Neural cell (in vitro differentiated cells): ENCODE results near the gene EML5. TPM values are rescaled to one million over a fixed set of nuclear protein-coding genes. Genes with fewer than 3 reads are reported as not detected.

Experiments used
- H2AFZ ChIP-seq: fragments of 200-600, 300-800 bp; sonication (generic), shearing (Covaris generic); 2 replicates; pipeline ENCODE4 v1.6.0; 2014; ENCODE audit warnings: low read depth, mild to moderate bottlenecking, antibody characterized with exemption, low read length, moderate library complexity
- H3F3A ChIP-seq: fragments of 200-600 bp; shearing (Covaris generic); 2 replicates; pipeline ENCODE4 v1.6.1; 2016; ENCODE audit warnings: mild to moderate bottlenecking, moderate library complexity, mixed read lengths, antibody characterized with exemption, low read length; ENCODE audit not compliant: insufficient read depth, poor library complexity, severe bottlenecking
- H3K27ac ChIP-seq: fragments of 200-600, 300-800 bp; sonication (generic), shearing (Covaris generic); 2 replicates; pipeline ENCODE4 v1.5.1; 2014; ENCODE audit warnings: mild to moderate bottlenecking, low read length, moderate library complexity
- H3K27me3 ChIP-seq: fragments of 300-800, 200-600 bp; sonication (generic), shearing (Covaris generic); 2 replicates; pipeline ENCODE4 v1.6.0; 2014; ENCODE audit warnings: mild to moderate bottlenecking, low read depth, low read length, moderate library complexity; ENCODE audit not compliant: insufficient read depth
- H3K36me3 ChIP-seq: fragments of 300-800, 200-600 bp; sonication (generic), shearing (Covaris generic); 2 replicates; pipeline ENCODE4 v1.5.1; 2014; ENCODE audit warnings: mild to moderate bottlenecking, antibody characterized with exemption, low read length, moderate library complexity; ENCODE audit not compliant: insufficient read depth
- H3K4me2 ChIP-seq: fragments of 300-800, 200-600 bp; sonication (generic), shearing (Covaris generic); 2 replicates; pipeline ENCODE4 v1.6.0; 2014; ENCODE audit warnings: mild to moderate bottlenecking, low read length
- H3K4me3 ChIP-seq: fragments of 300-800, 200-600 bp; sonication (generic), shearing (Covaris generic); 2 replicates; pipeline ENCODE4 v1.5.1; 2014; ENCODE audit warnings: mild to moderate bottlenecking, low read length, moderate library complexity
- H3K79me2 ChIP-seq: fragments of 200-600 bp; shearing (Covaris generic); replicated peaks from 2 replicates; pipeline ENCODE4 v1.6.0; 2014; ENCODE audit warnings: mild to moderate bottlenecking, low read length, moderate library complexity; ENCODE audit not compliant: insufficient read depth
- H3K9ac ChIP-seq: fragments of 300-800, 200-600 bp; sonication (generic), shearing (Covaris generic); 2 replicates; pipeline ENCODE4 v1.6.1; 2016; ENCODE audit warnings: mild to moderate bottlenecking, low read length, mixed read lengths
- H3K9me2 ChIP-seq: fragments of 200-600 bp; shearing (Covaris generic); 2 replicates; pipeline ENCODE4 v1.6.1; 2016; ENCODE audit warnings: mild to moderate bottlenecking, low read length, mixed read lengths; ENCODE audit not compliant: insufficient read depth
- H3K9me3 ChIP-seq: fragments of 200-600, 300-800 bp; sonication (generic), shearing (Covaris generic); 2 replicates; pipeline ENCODE4 v1.6.1; 2016; ENCODE audit warnings: mild to moderate bottlenecking, mixed run types, low read length, moderate library complexity, mixed read lengths
- H4K20me1 ChIP-seq: fragments of 200-600 bp; shearing (Covaris generic); 2 replicates; pipeline ENCODE4 v1.6.1; 2016; ENCODE audit warnings: mild to moderate bottlenecking, mixed run types; ENCODE audit not compliant: insufficient read depth
- EP300 ChIP-seq: fragments of 450-650 bp; conservative IDR thresholded peaks from 2 replicates; pipeline ENCODE4 v1.6.1; 2014; ENCODE audit warnings: antibody characterized with exemption, mild to moderate bottlenecking, moderate library complexity; ENCODE audit not compliant: poor library complexity, severe bottlenecking
- EZH2 ChIP-seq: fragments of 200-600, 300-800 bp; shearing (Covaris generic), sonication (generic); IDR thresholded peaks from 2 replicates; pipeline ENCODE4 v1.6.1; 2014; ENCODE audit warnings: antibody characterized with exemption, low read length, borderline replicate concordance, mild to moderate bottlenecking; ENCODE audit not compliant: insufficient read depth, poor library complexity, severe bottlenecking
- MXI1 ChIP-seq: fragments of 450-650 bp; conservative IDR thresholded peaks from 2 replicates; pipeline ENCODE4 v1.6.1; 2014; ENCODE audit warnings: antibody characterized with exemption, mild to moderate bottlenecking; ENCODE audit not compliant: poor library complexity, severe bottlenecking
- POLR2AphosphoS5 ChIP-seq: IDR thresholded peaks from 2 replicates; pipeline ENCODE4 v1.6.1; 2012
- RAD21 ChIP-seq: fragments of 450-650 bp; conservative IDR thresholded peaks from 2 replicates; pipeline ENCODE4 v1.6.1; 2014; ENCODE audit warnings: antibody characterized with exemption, mild to moderate bottlenecking, moderate library complexity
- SMC3 ChIP-seq: fragments of 450-650 bp; conservative IDR thresholded peaks from 2 replicates; pipeline ENCODE4 v1.6.1; 2014; ENCODE audit warnings: antibody characterized with exemption, mild to moderate bottlenecking, moderate library complexity; ENCODE audit not compliant: poor library complexity
- TAF1 ChIP-seq: IDR thresholded peaks from 2 replicates; pipeline ENCODE4 v1.6.1; 2012; ENCODE audit warnings: low read depth
- polyA plus RNA-seq: library from polyadenylated mRNA; depleted of rRNA; stranded (reverse); fragments of >200 nt; gene quantifications from 2 replicates; pipeline ENCODE4 v1.2.3, GENCODE V29; 2014
- TF ChIP-seq, protein P1 (sequence below): IDR thresholded peaks from 2 replicates; pipeline ENCODE4 v1.6.1; 2012; ENCODE audit warnings: borderline replicate concordance
- TF ChIP-seq, protein P2 (sequence below): fragments of 450-650 bp; IDR thresholded peaks from 2 replicates; pipeline ENCODE4 v1.5.1; 2014; ENCODE audit warnings: antibody characterized with exemption, mild to moderate bottlenecking, moderate library complexity; ENCODE audit not compliant: poor library complexity, severe bottlenecking

Gene EML5
- polyA plus RNA-seq, 1 donor from 2014 or later, result 27.5 TPM

DNA sequence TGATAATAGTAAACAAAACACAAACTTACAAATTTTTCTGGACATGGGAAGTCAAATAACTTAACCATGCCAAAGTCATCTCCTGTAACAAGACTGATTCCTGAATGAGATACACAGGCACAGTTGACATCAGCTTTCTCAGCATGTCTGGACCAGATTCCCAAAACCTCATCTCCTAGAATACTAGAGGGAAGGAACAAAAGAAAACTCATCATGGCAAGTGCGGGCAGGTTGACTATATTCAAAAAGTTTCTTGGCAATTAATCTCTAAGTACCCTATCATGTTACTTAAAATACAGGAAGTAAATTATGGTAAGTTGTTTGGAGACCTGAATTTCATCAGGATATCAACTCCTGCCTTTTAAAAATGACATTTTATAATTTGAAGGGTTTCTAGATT lies 176.1 kb downstream of the EML5 start:
- H3K4me3 ChIP-seq, result no peak overlapping the region
- no peaks in the 10 kb centered on the region for H3F3A ChIP-seq
- peaks cover 6% of the 10 kb centered on the region for H3K36me3 ChIP-seq
- TF ChIP-seq RAD21, result no peak
- TF ChIP-seq TAF1, result no peak
- TF ChIP-seq POLR2AphosphoS5, result no peak
- no peak for TF ChIP-seq SMC3
- no peak for TF ChIP-seq EZH2
- TF ChIP-seq, protein P1, sequence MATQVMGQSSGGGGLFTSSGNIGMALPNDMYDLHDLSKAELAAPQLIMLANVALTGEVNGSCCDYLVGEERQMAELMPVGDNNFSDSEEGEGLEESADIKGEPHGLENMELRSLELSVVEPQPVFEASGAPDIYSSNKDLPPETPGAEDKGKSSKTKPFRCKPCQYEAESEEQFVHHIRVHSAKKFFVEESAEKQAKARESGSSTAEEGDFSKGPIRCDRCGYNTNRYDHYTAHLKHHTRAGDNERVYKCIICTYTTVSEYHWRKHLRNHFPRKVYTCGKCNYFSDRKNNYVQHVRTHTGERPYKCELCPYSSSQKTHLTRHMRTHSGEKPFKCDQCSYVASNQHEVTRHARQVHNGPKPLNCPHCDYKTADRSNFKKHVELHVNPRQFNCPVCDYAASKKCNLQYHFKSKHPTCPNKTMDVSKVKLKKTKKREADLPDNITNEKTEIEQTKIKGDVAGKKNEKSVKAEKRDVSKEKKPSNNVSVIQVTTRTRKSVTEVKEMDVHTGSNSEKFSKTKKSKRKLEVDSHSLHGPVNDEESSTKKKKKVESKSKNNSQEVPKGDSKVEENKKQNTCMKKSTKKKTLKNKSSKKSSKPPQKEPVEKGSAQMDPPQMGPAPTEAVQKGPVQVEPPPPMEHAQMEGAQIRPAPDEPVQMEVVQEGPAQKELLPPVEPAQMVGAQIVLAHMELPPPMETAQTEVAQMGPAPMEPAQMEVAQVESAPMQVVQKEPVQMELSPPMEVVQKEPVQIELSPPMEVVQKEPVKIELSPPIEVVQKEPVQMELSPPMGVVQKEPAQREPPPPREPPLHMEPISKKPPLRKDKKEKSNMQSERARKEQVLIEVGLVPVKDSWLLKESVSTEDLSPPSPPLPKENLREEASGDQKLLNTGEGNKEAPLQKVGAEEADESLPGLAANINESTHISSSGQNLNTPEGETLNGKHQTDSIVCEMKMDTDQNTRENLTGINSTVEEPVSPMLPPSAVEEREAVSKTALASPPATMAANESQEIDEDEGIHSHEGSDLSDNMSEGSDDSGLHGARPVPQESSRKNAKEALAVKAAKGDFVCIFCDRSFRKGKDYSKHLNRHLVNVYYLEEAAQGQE, result no peak
- TF ChIP-seq MXI1, result no peak
- no peak for TF ChIP-seq EP300
- TF ChIP-seq, protein P2, sequence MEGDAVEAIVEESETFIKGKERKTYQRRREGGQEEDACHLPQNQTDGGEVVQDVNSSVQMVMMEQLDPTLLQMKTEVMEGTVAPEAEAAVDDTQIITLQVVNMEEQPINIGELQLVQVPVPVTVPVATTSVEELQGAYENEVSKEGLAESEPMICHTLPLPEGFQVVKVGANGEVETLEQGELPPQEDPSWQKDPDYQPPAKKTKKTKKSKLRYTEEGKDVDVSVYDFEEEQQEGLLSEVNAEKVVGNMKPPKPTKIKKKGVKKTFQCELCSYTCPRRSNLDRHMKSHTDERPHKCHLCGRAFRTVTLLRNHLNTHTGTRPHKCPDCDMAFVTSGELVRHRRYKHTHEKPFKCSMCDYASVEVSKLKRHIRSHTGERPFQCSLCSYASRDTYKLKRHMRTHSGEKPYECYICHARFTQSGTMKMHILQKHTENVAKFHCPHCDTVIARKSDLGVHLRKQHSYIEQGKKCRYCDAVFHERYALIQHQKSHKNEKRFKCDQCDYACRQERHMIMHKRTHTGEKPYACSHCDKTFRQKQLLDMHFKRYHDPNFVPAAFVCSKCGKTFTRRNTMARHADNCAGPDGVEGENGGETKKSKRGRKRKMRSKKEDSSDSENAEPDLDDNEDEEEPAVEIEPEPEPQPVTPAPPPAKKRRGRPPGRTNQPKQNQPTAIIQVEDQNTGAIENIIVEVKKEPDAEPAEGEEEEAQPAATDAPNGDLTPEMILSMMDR, result no peak
- H3K27ac ChIP-seq, result no peak overlapping the region
- no peak overlapping the region for H2AFZ ChIP-seq
- no peak overlapping the region for H3K4me2 ChIP-seq
- no peaks in the 10 kb centered on the region for H3K9me3 ChIP-seq
- no peaks in the 10 kb centered on the region for H3K27me3 ChIP-seq
- H3K9ac ChIP-seq, result no peak overlapping the region
- H3K9me2 ChIP-seq, result no peaks in the 10 kb centered on the region
- no peaks in the 10 kb centered on the region for H3K79me2 ChIP-seq
- H4K20me1 ChIP-seq, result no peaks in the 10 kb centered on the region

DNA sequence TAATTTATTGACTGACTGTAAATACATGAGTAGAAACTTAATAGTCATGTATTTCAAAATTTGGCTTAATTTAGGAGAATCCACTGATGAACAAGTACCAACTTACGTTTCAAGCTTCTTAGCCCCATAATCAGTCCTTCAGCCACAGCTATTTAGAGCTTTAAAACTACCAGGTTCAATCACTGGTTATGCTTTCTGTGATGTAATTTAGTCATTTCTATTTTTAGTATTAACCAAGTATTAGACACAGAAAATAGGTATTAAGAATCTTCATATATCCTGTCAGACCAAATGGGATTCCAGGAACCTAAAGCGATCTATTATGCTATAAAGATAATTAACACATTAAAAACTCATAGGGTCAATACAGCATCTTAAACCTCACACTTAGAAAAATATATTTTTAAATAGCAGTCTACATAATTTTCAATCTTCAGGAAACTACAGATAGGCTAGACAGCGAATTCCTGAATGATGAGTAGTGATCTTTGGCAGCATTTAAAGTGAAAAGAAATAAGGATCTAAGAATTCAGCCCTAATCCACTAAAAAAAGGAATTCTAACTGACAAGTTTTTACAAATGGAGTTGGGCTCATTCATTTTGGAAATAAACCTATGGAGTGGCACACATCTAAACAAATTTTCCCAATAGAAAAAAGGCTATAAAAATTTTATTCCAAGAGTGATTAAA lies 178.4 kb downstream of the EML5 start:
- Histone ChIP-seq H3K9me3 (no peaks in the 10 kb centered on the region), H3K36me3 (peaks cover 18% of the 10 kb centered on the region), H4K20me1 (no peaks in the 10 kb centered on the region), H3K9me2 (no peaks in the 10 kb centered on the region), H3K79me2 (no peaks in the 10 kb centered on the region), H3K27ac (no peak overlapping the region), H2AFZ (no peak overlapping the region), H3K4me2 (no peak overlapping the region), H3K4me3 (no peak overlapping the region), H3F3A (no peaks in the 10 kb centered on the region), H3K9ac (no peak overlapping the region), H3K27me3 (no peaks in the 10 kb centered on the region)
- no peak for TF ChIP-seq TAF1
- TF ChIP-seq, protein P2, result no peak
- TF ChIP-seq POLR2AphosphoS5, result no peak
- no peak for TF ChIP-seq RAD21
- TF ChIP-seq MXI1, result no peak
